ENCODE data around the gene DYRK2.
"Not testable (repeated sequence)": the region's sequence is repeated elsewhere in the genome, so short reads cannot be mapped to it uniquely, and the experiment has no call there.

GRCh38 chr12:67673509-67673908 is 25.0 kb downstream of the DYRK2 start:
- TF ChIP-seq EZH2 (IDR thresholded peaks at IDR 0.05; ENCODE audit: low read depth, unreplicated experiment); POLR2AphosphoS5 (IDR thresholded peaks at IDR 0.05; ENCODE audit: low read depth); CREB1 (CRISPR knock-in tag; IDR thresholded peaks at IDR 0.05; ENCODE audit: low read depth); EZH2phosphoT487 (IDR thresholded peaks at IDR 0.05; ENCODE audit: unreplicated experiment); ZNF114 (CRISPR knock-in tag; IDR thresholded peaks at IDR 0.05); ETS1 (IDR thresholded peaks at IDR 0.05); ZNF331 (CRISPR knock-in tag; IDR thresholded peaks at IDR 0.05; ENCODE audit: low read depth); JUNB (IDR thresholded peaks at IDR 0.05; ENCODE audit: unreplicated experiment): not testable (repeated sequence)
- TF ChIP-seq, protein P1, sequence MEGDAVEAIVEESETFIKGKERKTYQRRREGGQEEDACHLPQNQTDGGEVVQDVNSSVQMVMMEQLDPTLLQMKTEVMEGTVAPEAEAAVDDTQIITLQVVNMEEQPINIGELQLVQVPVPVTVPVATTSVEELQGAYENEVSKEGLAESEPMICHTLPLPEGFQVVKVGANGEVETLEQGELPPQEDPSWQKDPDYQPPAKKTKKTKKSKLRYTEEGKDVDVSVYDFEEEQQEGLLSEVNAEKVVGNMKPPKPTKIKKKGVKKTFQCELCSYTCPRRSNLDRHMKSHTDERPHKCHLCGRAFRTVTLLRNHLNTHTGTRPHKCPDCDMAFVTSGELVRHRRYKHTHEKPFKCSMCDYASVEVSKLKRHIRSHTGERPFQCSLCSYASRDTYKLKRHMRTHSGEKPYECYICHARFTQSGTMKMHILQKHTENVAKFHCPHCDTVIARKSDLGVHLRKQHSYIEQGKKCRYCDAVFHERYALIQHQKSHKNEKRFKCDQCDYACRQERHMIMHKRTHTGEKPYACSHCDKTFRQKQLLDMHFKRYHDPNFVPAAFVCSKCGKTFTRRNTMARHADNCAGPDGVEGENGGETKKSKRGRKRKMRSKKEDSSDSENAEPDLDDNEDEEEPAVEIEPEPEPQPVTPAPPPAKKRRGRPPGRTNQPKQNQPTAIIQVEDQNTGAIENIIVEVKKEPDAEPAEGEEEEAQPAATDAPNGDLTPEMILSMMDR (conservative IDR thresholded peaks at IDR 0.05; ENCODE audit: low read depth in 2 of 2): not testable (repeated sequence)
- TF ChIP-seq, protein P2, sequence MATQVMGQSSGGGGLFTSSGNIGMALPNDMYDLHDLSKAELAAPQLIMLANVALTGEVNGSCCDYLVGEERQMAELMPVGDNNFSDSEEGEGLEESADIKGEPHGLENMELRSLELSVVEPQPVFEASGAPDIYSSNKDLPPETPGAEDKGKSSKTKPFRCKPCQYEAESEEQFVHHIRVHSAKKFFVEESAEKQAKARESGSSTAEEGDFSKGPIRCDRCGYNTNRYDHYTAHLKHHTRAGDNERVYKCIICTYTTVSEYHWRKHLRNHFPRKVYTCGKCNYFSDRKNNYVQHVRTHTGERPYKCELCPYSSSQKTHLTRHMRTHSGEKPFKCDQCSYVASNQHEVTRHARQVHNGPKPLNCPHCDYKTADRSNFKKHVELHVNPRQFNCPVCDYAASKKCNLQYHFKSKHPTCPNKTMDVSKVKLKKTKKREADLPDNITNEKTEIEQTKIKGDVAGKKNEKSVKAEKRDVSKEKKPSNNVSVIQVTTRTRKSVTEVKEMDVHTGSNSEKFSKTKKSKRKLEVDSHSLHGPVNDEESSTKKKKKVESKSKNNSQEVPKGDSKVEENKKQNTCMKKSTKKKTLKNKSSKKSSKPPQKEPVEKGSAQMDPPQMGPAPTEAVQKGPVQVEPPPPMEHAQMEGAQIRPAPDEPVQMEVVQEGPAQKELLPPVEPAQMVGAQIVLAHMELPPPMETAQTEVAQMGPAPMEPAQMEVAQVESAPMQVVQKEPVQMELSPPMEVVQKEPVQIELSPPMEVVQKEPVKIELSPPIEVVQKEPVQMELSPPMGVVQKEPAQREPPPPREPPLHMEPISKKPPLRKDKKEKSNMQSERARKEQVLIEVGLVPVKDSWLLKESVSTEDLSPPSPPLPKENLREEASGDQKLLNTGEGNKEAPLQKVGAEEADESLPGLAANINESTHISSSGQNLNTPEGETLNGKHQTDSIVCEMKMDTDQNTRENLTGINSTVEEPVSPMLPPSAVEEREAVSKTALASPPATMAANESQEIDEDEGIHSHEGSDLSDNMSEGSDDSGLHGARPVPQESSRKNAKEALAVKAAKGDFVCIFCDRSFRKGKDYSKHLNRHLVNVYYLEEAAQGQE (IDR thresholded peaks at IDR 0.05; ENCODE audit: unreplicated experiment): not testable (repeated sequence)

All from GM23338 (cell line).